Measurements from ENCODE around the gene ITIH2.

GRCh38 chr10:7795605-7796004 lies 92.5 kb downstream of the ITIH2 start:
- no peak for TF ChIP-seq CTCF (conservative IDR thresholded peaks at IDR 0.05; ENCODE audit: low read length)
- no peak for TF ChIP-seq EZH2phosphoT487 (IDR thresholded peaks at IDR 0.05; ENCODE audit: borderline replicate concordance, low read depth, low read length)

All from OCI-LY7 (cell line).